HG03378 (cell line): ENCODE data around the gene MSX2.

Source experiments
- ATAC-seq: cut with Tn5 transposase; IDR thresholded peaks from one replicate; pipeline ENCODE4 v1.9.1; 2021; ENCODE audit warnings: mild to moderate bottlenecking, moderate library complexity; ENCODE audit not compliant: unreplicated experiment

The MSX2 gene

GRCh38 chr5:174765540-174765939 lies 41.2 kb downstream of the MSX2 start:
- ATAC-seq = no peak

GRCh38 chr5:174767670-174768069 lies 43.3 kb downstream of the MSX2 start:
- ATAC-seq = no peak

GRCh38 chr5:174769005-174769404 lies 44.6 kb downstream of the MSX2 start:
- no peak for ATAC-seq

GRCh38 chr5:174773371-174773770 lies 49.0 kb downstream of the MSX2 start:
- no peak for ATAC-seq

GRCh38 chr5:174775081-174775480 lies 50.7 kb downstream of the MSX2 start:
- ATAC-seq = no peak

- ATAC-seq = no peak
Observed at GRCh38 chr5:174777111-174777510, 52.7 kb downstream of the MSX2 start.

GRCh38 chr5:174777583-174777982 lies 53.2 kb downstream of the MSX2 start:
- ATAC-seq = no peak
